Transverse colon (tissue), 4 donors: ENCODE measurements around the gene CEP126. TPM values are rescaled to one million over a fixed set of nuclear protein-coding genes. Genes with fewer than 3 reads are reported as not detected.

Source experiments
- DNase-seq: peaks from one replicate; pipeline ENCODE4 v3.0.0-alpha.2; 2019
- H3K27ac ChIP-seq, 4 donors: fragments of 200-600 bp; sonication (generic); 2 replicates each; pipeline ENCODE4 v1.5.1; 2016 to 2018; ENCODE audit warnings: inconsistent platforms in 4 of 4
- H3K27me3 ChIP-seq: fragments of 200-600 bp; sonication (generic); 2 replicates; pipeline ENCODE4 v1.5.1; 2017; ENCODE audit warnings: inconsistent platforms
- H3K36me3 ChIP-seq, 4 donors: fragments of 200-600 bp; sonication (generic); 2 replicates each; pipeline ENCODE4 v1.5.1; 2017 to 2019; ENCODE audit warnings: inconsistent platforms in 4 of 4
- H3K4me1 ChIP-seq, 4 donors: fragments of 200-600 bp; sonication (generic); 2 replicates each; pipeline ENCODE4 v1.5.1; 2017 to 2020; ENCODE audit warnings: inconsistent platforms in 4 of 4
- H3K4me3 ChIP-seq, 4 donors: fragments of 200-600 bp; sonication (generic); 1 replicate in 1 of 4; 2 replicates in 3 of 4; pipeline versions ENCODE4 v1.5.1 to v1.6.1; 2017 to 2019; ENCODE audit warnings: inconsistent platforms in 4 of 4
- H3K9me3 ChIP-seq, 2 donors: fragments of 200-600 bp; sonication (generic); 2 replicates each; pipeline ENCODE4 v1.5.1; 2017 to 2019; ENCODE audit warnings: inconsistent platforms in 2 of 2
- CTCF ChIP-seq, 5 experiments: fragments of 200-600 bp in 3 of 5; fragments of 450-650 bp in 2 of 5; sonication (generic) in 3 of 5; IDR thresholded peaks; 1 replicate in 2 of 5; 2 replicates in 3 of 5; pipeline ENCODE4 v1.5.1; 2016 to 2017; ENCODE audit warnings: antibody characterized with exemption in 5 of 5, inconsistent platforms in 3 of 5, mild to moderate bottlenecking in 2 of 5, moderate library complexity in 1 of 5
- EP300 ChIP-seq: sonication (generic); formaldehyde crosslinking; IDR thresholded peaks from one replicate; pipeline ENCODE4 v1.6.1; 2017; ENCODE audit warnings: antibody characterized with exemption, low read depth
- POLR2A ChIP-seq: fragments of 450-650 bp; IDR thresholded peaks from one replicate; pipeline ENCODE4 v1.6.1; 2016; ENCODE audit warnings: antibody characterized with exemption, mild to moderate bottlenecking, moderate library complexity
- POLR2AphosphoS5 ChIP-seq, 3 donors: sonication (generic); formaldehyde crosslinking; IDR thresholded peaks; one replicate each; pipeline ENCODE4 v1.6.1; 2016; ENCODE audit warnings: antibody characterized with exemption in 3 of 3
- WGBS, 2 donors: methylation state at CpG; one replicate each; pipeline ENCODE4 v1.1.5; 2018; ENCODE audit warnings: low coverage in 1 of 2; 5-methylcytosine and 5-hydroxymethylcytosine counted together
- in situ Hi-C, 4 donors: fragments of 200-750 bp; cut with MboI; loops; one replicate each; pipeline versions ENCODE4 v1.15.0 to v1.15.1; 2017; ENCODE audit warnings: low sequenced_read_pairs in 3 of 4, low pct_ligation_motif_present in 1 of 4, low pct_unique_long_range_greater_than_20kb in 1 of 4
- intact Hi-C: fragments of 100-400 bp; cut with DNase I; formaldehyde crosslinking; loops from one replicate; pipeline ENCODE4 v1.15.1; 2023; ENCODE audit warnings: low total_unique reads
- total RNA-seq, 4 donors: library from RNA; depleted of rRNA; stranded (reverse); fragments of >200 nt; gene quantifications; one replicate each; pipeline ENCODE4 v1.1.0, GENCODE V29; 2016

Gene CEP126
- total RNA-seq, 4 donors from 2014 or later = 1.1 to 6.4 (median 3.8) TPM

GRCh38 chr11:101931692-101932091 is 16.9 kb downstream of the CEP126 start:
- 60 to 94% methylated on average over 5 to 6 of the region's 6 CpGs for WGBS, 2 donors
- H3K4me1 ChIP-seq = no peaks in the 10 kb centered on the region
- no peak for DNase-seq
- intact Hi-C loops = no loop called here
- in situ Hi-C loops = no loop called here
- no peak overlapping the region for H3K4me3 ChIP-seq
- TF ChIP-seq CTCF (IDR thresholded peaks at IDR 0.05) (no peak), POLR2A (no peak), EP300 (no peak), POLR2AphosphoS5 (IDR thresholded peaks at IDR 0.05) (no peak)
- H3K36me3 ChIP-seq = no peaks in the 10 kb centered on the region
- H3K27ac ChIP-seq = no peak overlapping the region
- H3K27me3 ChIP-seq = no peaks in the 10 kb centered on the region
- peaks cover 0 to 7% of the 10 kb centered on the region in 2 donors for H3K9me3 ChIP-seq

GRCh38 chr11:101940901-101941520 is 26.2 kb downstream of the CEP126 start:
- intact Hi-C loops = no loop called here
- no peaks in the 10 kb centered on the region for H3K9me3 ChIP-seq
- WGBS, 2 donors = 73 to 76% methylated on average over 3 of the region's 3 CpGs
- no peaks in the 10 kb centered on the region for H3K36me3 ChIP-seq
- no peak overlapping the region for H3K27ac ChIP-seq
- in situ Hi-C loops = no loop called here
- no peak overlapping the region for H3K4me3 ChIP-seq
- DNase-seq = no peak
- no peaks in the 10 kb centered on the region for H3K4me1 ChIP-seq
- H3K27me3 ChIP-seq = no peaks in the 10 kb centered on the region
- TF ChIP-seq EP300 = no peak
- TF ChIP-seq POLR2A = no peak
- TF ChIP-seq CTCF (IDR thresholded peaks at IDR 0.05) = no peak
- TF ChIP-seq POLR2AphosphoS5 (IDR thresholded peaks at IDR 0.05) = no peak

GRCh38 chr11:101944923-101945322 is 30.1 kb downstream of the CEP126 start:
- no peak for TF ChIP-seq EP300
- TF ChIP-seq POLR2AphosphoS5 (IDR thresholded peaks at IDR 0.05) = no peak
- TF ChIP-seq CTCF (IDR thresholded peaks at IDR 0.05) = no peak
- no peak for TF ChIP-seq POLR2A
- Histone ChIP-seq H3K27me3 (no peaks in the 10 kb centered on the region), H3K9me3 (no peaks in the 10 kb centered on the region), H3K27ac (no peak overlapping the region), H3K4me1 (no peaks in the 10 kb centered on the region), H3K36me3 (no peaks in the 10 kb centered on the region), H3K4me3 (no peak overlapping the region)
- DNase-seq = no peak
- intact Hi-C loops (no loop called here), in situ Hi-C loops (no loop called here)
- WGBS, 2 donors = 73 to 79% methylated on average over 2 of the region's 2 CpGs

- in situ Hi-C loops (no loop called here), intact Hi-C loops (no loop called here)
- 78 to 87% methylated on average over 4 of the region's 4 CpGs for WGBS, 2 donors
- no peaks in the 10 kb centered on the region for H3K9me3 ChIP-seq
- TF ChIP-seq EP300 (no peak), POLR2AphosphoS5 (IDR thresholded peaks at IDR 0.05) (no peak), CTCF (IDR thresholded peaks at IDR 0.05) (no peak), POLR2A (no peak)
- H3K4me1 ChIP-seq = no peaks in the 10 kb centered on the region
- H3K27me3 ChIP-seq = no peaks in the 10 kb centered on the region
- no peak for DNase-seq
- H3K36me3 ChIP-seq = no peaks in the 10 kb centered on the region
- no peak overlapping the region for H3K4me3 ChIP-seq
- H3K27ac ChIP-seq = no peak overlapping the region
These were observed 30.6 kb downstream of the CEP126 start for GRCh38 chr11:101945448-101945847.
